Stimulated activated CD8-positive, alpha-beta memory T cell treated with anti-CD3 and anti-CD28 coated beads, Interleukin-4, amount 100 ng/mL, for 4 hours (primary cell): ENCODE measurements around the gene ZNF446.
"Not testable (repeated sequence)": the region's sequence is repeated elsewhere in the genome, so short reads cannot be mapped to it uniquely, and the experiment has no call there.

ENCODE experiments used
- DNase-seq, 2 donors: peaks; one replicate each; pipeline ENCODE4 v3.0.0-alpha.2; 2020; ENCODE audit warnings: low read depth in 2 of 2, low spot score in 1 of 2

The ZNF446 gene

GRCh38 chr19:58499021-58499927, 23.1 kb downstream of the ZNF446 start:
- peak; percentile 94 for DNase-seq

DNA sequence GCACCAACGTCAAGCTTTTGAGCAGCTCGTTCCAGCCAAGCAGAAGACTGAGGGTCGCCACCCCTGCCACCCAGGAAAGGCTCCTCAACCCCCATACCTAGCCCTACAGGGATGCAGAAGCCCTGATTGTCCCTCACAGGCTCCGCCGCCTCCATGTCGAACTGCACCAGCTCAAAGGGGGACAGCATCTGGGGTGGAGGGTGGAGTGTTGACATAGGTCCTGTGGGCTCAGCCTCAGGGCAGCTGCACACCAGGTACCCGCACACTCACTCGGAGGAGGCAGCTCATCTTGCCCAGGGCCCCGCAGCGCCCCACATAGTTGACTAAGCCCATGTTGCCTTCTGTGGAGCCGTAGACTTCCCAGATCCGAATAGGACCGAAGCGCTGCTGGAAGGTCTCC, 24.1 kb downstream of the ZNF446 start:
- DNase-seq = no peak

DNA sequence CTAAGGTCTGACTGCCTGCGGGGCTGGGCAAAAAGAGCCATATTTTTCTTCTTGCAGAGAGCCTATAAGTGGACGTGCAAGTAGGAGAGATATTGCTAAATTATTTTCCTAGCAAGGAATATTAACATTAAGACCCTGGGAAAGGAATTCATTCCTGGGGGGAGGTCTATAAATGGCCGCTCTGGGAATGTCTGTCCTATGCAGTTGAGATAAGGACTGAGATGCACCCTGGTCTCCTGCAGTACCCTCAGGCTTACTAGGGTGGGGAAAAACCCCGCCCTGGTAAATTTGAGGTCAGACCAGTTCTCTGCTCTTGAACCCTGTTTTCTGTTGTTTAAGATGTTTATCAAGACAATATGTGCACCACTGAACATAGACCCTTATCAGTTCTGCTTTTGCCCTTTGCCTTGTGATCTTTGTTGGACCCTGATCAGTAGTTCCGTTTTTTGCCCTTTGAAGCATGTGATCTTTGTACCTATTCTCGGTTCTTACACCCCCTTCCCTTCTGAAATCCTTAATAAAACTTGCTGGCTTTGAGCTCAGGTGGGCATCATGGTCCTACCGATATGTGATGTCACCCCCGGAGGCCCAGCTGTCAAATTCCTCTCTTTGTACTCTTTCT, 31.6 kb downstream of the ZNF446 start:
- DNase-seq = not testable (repeated sequence)

- DNase-seq = no peak
Observed at GRCh38 chr19:58509731-58510083, 33.6 kb downstream of the ZNF446 start.

GRCh38 chr19:58510084-58510862, 34.1 kb downstream of the ZNF446 start:
- DNase-seq = no peak

- no peak for DNase-seq
Observed at GRCh38 chr19:58511353-58512208, 35.4 kb downstream of the ZNF446 start, which contains the start of gene SLC27A5. Gene SLC27A5 (minus strand): TSS chr19:58511992. CDS start chr19:58511955, 37 bp downstream.

GRCh38 chr19:58513213-58513693, 37.1 kb downstream of the ZNF446 start:
- DNase-seq = no peak

DNA sequence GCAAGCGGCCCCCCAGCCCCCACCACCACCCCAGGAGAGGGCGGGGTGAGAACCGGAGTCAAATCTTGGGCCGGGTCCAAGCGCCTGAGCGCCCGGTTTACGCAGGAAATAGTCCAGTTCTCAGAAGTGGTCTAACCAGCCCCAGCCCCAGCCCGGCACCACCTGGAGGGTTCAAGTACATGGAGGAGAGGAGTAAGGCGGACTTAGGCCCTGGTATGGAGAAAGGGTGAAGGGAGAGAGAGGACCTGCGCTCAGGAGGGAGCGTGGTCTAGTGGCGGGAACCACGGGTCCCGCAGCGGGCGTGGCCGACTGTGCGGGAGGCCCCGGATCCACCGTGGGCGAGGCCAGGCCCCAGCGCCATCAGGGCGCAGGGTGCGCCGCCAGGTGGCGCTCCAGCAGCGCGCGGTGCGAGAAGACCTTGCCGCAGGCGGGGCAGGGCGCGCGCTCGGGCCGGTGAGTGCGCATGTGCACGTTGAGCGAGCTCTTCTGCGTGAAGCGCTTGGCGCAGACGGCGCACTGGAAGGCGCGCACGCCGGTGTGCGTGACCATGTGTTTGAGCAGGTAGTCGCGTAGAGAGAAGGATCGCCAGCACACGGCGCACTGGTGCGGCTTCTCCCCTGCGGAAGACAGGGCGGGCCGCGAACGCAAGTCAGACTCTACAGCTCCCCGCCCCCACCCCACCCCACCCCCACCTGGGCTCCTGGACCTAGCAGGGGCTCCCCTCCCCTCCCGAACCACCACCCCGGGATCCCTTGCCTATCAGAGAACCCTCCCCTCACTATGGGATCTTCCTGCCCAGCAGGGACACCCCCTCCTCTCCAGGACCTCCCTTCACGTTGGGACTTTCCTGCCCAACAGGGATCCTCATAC, 37.8 kb downstream of the ZNF446 start:
- peak; percentile 79 to 85 for DNase-seq

GRCh38 chr19:58514564-58515022, 38.4 kb downstream of the ZNF446 start:
- DNase-seq = no peak

DNA sequence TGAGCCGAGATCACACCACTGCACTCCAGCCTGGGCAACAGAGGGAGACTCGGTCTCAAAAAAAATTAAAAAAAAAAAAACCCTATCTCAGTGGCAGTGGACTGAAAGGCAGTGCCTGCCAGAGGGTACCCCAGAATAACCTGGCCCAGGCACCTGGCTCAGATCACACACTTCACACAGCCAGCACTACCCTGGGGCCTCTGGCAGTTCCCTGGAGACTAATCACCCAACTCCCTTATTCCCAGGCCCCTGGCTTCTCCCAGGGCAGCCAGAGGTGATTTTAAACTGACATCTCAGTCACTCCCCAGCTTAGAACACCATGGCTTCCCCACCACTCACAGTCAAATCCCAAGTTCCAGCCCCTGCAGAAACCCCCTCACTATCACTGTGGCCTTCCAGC, 39.1 kb downstream of the ZNF446 start:
- no peak for DNase-seq

DNA sequence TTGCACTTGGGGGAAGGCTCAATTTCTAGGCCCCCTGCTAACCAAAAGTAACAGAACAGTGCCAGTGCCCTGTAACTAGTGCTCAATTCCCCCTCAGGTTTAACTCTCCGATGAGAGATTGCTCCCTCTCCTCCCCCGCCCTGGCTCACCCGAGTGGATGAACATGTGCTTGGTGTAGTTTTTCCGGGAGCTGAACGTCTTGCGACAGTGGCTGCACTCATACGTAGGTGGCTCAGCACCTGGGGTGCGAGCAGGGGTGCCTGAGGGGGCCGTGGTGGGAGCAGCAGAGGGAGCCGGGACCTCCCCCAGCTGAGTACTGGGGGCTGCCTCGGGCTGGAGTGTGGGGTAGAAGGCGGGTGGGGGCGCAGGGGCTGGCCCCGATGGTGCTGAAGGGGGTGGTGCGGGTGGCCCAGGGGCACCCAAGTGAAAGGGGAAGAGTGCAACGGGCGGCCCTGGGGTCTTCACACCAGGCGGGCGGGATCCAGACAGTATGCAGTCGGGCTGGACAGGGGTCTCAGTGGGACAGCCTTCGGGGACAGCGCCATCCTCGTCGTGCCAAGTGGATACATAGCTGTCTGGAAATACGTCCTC, 40.2 kb downstream of the ZNF446 start:
- DNase-seq = no peak

- no peak for DNase-seq
Observed at GRCh38 chr19:58516964-58517833, 41.0 kb downstream of the ZNF446 start.

GRCh38 chr19:58518256-58519086, 42.3 kb downstream of the ZNF446 start:
- DNase-seq = no peak

DNA sequence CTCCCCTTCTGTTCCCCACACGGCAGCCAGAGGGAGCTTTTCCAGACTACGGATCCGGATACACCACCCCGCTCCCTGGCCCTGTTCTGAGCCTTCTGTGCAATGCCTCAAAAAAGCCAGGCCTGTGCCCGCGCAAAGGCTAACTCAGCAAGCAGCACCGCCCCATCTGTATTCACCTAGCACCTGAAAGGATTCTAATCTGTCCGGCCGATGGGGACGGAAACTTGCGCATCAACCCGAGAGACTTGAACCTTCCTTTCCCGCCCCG, 42.9 kb downstream of the ZNF446 start:
- no peak for DNase-seq

DNA sequence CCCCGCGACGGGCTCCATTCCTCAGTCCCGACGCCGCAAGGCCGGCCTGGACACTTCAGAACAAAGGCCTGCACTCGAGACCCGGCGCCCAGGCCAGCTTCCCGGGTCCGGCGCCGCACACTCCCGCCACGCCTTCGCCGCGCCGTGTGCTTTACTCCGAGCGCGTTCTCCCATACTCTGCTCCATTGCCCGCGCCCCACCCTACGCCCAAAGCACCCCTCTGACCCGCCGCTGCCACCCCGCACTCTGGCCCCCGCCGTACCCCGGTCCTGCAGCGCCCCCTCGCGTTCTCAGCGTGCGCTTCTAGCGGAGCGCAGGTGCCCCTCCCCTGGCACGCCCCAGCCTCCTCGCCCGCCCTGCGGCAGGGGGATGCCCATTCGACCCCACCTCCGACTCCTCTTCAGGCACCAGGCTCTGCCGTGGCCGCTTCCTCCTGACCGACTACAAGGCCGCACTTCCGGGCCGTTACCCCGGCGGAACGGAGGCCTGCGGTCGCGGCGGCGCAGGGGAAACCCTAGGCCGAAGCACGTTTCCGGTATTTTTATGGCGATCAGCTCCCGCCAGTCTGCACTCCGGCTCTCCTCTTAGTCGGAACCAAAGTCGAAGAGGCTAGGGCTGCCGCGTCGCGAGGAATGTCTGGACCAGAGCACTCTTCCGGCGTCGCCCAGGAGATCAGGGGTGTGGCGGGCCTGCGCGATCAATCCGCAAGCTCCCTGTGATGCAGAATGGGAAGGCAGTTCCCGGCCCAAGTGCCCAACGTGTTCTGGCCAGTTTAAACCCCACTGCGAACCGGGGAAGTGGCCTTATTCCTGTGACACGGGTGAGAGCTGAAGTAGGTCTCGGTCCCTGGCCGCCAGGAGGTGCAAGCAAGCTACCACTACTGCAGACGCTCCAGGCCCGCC, 43.5 kb downstream of the ZNF446 start, which contains the start of gene ZBTB45:
Gene ZBTB45 (minus strand): TSS at position 456 of the 902 bp plus-strand sequence. CDS start 2,137 bp downstream, outside the sequence.
- DNase-seq = peak; percentile 70 to 77

GRCh38 chr19:58520257-58520599, 44.1 kb downstream of the ZNF446 start:
- no peak for DNase-seq
